ENCODE data around the gene NSMCE4A. TPM values are rescaled to one million over a fixed set of nuclear protein-coding genes. Genes with fewer than 3 reads are reported as not detected.
A peak's percentile ranks its signal among the peaks of the same experiment; 100 is the strongest.

The NSMCE4A gene
- total and polyA plus RNA-seq, 12 donors = 18.2 to 58.5 (median 25.7) TPM

- no peak for DNase-seq
- no peak for TF ChIP-seq CTCF (IDR thresholded peaks at IDR 0.05)
- Histone ChIP-seq H3K36me3 (no peaks in the 10 kb centered on the region), H3K9me3 (no peaks in the 10 kb centered on the region), H3K4me1 (peaks cover 0 to 17% (median 15%) of the 10 kb centered on the region in 9 donors), H3K27ac (no peak overlapping the region), H3K4me3 (no peak overlapping the region), H3K27me3 (no peaks in the 10 kb centered on the region)
- intact Hi-C loops (cut with DNase I) = loop anchor here in 4 of 10 donors (5.0 to 10.0 kb wide), 3 partner anchors 54 to 134 kb away; partner anchors contain the start of gene ATE1 (in 2 of the 4)
- WGBS, 2 donors = 96% methylated on average over 26 of the region's 26 CpGs
- ATAC-seq = no peak
These were observed 3.5 kb upstream of the NSMCE4A start for GRCh38 chr10:121978511-121978910.

GRCh38 chr10:121976607-121977006, 1.6 kb upstream of the NSMCE4A start:
- intact Hi-C loops (cut with DNase I) = loop anchor here in 4 of 10 donors (5.0 to 10.0 kb wide), 3 partner anchors 52 to 136 kb away; partner anchors contain the start of gene ATE1 (in 2 of the 4)
- H3K27ac ChIP-seq = no peak overlapping the region
- H3K27me3 ChIP-seq = no peaks in the 10 kb centered on the region
- ATAC-seq (no peak), DNase-seq (no peak)
- peaks cover 0 to 30% (median 23%) of the 10 kb centered on the region in 9 donors for H3K4me1 ChIP-seq
- peaks cover 0 to 16% (median 0%) of the 10 kb centered on the region in 9 donors for H3K36me3 ChIP-seq
- H3K9me3 ChIP-seq = no peaks in the 10 kb centered on the region
- WGBS, 2 donors = 89 to 90% methylated on average over 6 of the region's 6 CpGs
- TF ChIP-seq CTCF (IDR thresholded peaks at IDR 0.05) = no peak
- no peak overlapping the region for H3K4me3 ChIP-seq

GRCh38 chr10:121975295-121976086, 474 bp upstream of the NSMCE4A start:
- 36 to 37% methylated on average over 21 of the region's 21 CpGs for WGBS, 2 donors

More at GRCh38 chr10:121975295-121976086, 474 bp upstream of the NSMCE4A start:
- Histone ChIP-seq H3K27me3 (no peaks in the 10 kb centered on the region), H3K9me3 (no peaks in the 10 kb centered on the region), H3K36me3 (peaks cover 0 to 27% (median 0%) of the 10 kb centered on the region in 9 donors), H3K27ac (peak overlapping the region; percentile 91 to 99 (median 98)), H3K4me3 (peak overlapping the region; percentile 67 to 99 (median 88)), H3K4me1 (peaks cover 0 to 30% (median 23%) of the 10 kb centered on the region in 9 donors)
- DNase-seq = no peak
- TF ChIP-seq CTCF (IDR thresholded peaks at IDR 0.05) = peak in 6 of 9 donors; percentile 10 to 85 (median 74)
- intact Hi-C loops (cut with DNase I) = loop anchor here in 4 of 10 donors (2.0 to 10.0 kb wide), 4 partner anchors 51 to 137 kb away; partner anchors contain the start of gene ATE1 (in 2 of the 4)
- peak in 6 of 8 donors; percentile 1 to 40 (median 8) for ATAC-seq

All from heart right ventricle (tissue), 16 donors.